Activated CD4-positive, alpha-beta T cell treated with anti-CD3 and anti-CD28 coated beads, Interleukin-2, amount 50 U/mL, for 24 hours (primary cell): ENCODE results near the gene HECTD4.
A peak's percentile ranks its signal among the peaks of the same experiment; 100 is the strongest.
"Not testable (repeated sequence)": the region's sequence is repeated elsewhere in the genome, so short reads cannot be mapped to it uniquely, and the experiment has no call there.

Experiments used
- DNase-seq, 2 donors: peaks; one replicate each; pipeline ENCODE4 v3.0.0-alpha.2; 2020; ENCODE audit warnings: low read depth in 1 of 2, low spot score in 1 of 2

HECTD4 gene

DNA sequence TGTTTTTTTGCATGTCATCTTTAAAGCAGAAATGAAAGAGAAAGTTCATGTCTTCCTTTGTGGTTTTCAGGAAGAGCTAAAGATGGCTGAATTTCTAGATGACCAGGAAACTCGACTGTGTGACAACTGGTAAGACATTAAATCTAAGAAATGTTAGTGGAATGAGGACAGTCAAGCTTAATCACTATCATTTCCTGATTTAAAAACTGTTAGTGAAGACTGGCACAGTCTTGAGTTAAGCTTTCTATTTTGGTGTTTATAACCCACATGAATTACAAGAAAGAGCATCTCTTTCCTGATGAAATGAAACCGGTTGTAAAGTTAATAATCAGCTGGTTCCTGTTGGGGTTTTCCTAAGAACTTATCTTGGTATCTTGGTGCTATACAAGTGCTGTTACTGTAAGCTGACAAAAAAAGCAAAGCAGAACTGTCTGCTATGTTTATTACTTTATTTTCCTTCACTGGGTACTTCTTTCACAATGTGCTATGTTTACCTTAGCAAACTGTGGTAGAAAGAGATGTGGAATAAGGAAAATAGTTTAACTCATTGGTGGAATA is 251.7 kb downstream of the HECTD4 start:
- DNase-seq: no peak

- DNase-seq: no peak
Measured at GRCh38 chr12:112126911-112127310, 255.3 kb downstream of the HECTD4 start.

DNA sequence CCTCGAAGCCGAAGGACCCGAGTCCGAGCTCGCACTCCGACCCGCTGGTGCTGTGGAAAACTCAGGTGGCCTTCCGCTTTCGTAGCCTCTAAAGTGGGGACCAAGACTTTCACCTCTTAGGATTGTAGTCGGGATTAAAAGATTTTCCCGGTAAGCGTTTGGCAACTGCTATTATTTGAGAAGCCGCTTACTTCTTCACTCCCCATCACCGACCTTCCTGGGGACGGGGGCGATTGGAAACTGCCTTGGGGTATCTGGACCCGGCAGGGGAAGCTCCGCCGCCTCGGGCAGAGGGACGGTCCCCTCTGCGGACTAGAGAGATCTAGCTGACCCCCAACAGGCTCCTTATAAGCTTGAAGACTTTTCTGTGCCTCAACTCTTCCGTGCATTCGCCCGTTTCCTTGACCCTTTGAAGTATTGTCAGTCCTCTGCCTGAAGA is 256.2 kb downstream of the HECTD4 start:
- DNase-seq: no peak

DNA sequence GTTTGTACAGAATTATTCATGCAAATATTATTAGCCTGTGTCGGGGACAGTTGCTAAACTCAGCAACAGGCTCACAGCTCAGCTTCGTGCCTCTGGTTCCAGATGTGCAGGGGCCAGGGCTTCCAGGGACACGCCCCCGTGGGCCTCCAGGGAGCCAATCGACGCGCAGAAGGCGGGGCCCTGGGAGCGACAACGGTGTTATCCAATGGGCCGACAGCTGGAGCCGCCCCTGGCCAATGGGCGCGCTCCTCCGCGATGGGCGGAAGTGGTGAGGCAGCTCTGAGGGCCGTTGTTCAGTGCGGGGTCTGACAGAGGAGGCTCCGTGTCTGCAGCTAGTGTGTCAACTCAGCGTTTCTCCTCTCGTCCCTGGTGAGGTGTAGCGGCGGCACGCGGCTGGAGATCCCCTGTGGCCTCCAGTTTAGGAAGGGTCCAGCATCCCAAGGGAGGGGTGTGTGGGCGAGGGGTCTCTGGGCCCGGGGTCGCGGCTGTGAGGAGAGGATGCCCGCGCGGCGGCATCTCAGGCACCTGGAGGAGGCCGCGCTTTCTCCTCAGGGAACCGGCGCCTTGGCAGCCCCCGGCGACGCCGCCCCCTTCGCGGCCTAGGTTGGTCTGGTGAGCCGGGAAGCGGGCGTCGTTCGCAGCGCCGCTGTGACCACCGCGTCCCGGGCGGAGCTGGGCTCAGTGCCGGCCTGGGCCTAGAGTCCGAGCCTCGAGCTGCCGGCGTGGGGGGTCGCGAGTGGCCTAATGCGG is 256.8 kb downstream of the HECTD4 start, which contains the start of gene TRAFD1:
Gene TRAFD1, plus strand, starts transcription at position 311 of the 750 bp plus-strand sequence. CDS start 4,963 bp downstream, outside the sequence.
- peak; percentile 95 to 97 for DNase-seq

DNA sequence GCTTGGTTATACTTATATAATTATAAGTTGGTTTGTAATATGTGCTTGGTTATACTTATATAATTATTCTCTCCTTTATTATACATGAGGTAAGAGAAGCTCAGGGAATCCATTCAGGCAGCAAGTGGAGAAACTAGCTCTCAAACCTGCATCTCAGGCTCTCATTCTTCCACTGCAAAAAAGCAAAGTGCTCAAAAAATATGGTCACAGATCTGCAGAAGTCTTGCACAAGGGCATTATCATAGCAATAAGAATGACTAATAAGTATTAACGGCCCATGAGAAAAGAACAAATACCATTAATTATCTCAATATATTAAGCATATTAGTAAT is 257.3 kb downstream of the HECTD4 start:
- DNase-seq: no peak

GRCh38 chr12:112122823-112123690 is 259.2 kb downstream of the HECTD4 start:
- no peak for DNase-seq

DNA sequence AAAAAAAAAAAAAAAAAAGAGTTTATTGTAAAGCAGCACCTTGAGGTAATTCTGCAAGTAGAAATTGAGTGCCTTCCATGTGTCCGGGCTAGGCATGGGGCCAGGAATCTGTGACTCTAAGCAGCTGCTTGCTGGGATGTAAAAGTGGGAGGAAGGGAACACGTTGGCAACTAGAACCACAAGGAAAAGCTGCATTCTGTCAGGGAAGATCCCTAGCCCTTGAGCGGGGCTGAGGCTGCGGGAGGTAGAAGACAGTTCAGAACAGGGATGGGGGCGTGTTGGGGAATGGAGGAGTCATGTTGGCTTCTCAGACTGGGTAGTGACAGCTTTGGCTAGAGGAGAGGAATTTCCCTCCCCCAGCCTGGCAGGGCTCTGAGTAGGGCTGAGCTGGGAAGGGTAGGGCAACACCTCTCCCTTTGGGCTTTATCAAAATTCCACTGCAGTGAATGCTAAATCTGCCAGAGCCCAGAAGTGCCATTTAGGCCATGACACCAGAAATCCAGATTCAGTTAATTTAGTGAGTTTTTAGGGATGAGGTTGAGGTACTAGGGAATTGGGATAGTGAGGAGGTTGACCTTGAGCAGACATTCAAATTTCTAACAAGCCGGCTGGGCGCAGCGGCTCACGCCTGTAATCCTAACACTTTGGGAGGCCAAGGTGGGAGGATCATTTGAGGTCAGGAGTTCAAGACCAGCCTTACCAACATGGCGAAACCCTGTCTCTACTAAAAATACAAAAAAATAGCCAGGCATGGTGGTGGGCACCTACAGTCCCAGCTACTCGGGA is 260.3 kb downstream of the HECTD4 start:
- no peak for DNase-seq

GRCh38 chr12:112117685-112118084 is 264.5 kb downstream of the HECTD4 start:
- DNase-seq: no peak

GRCh38 chr12:112116232-112117060 is 265.8 kb downstream of the HECTD4 start:
- DNase-seq: no peak

GRCh38 chr12:112115259-112116045 is 266.8 kb downstream of the HECTD4 start:
- DNase-seq: no peak

- DNase-seq: no peak
Measured at GRCh38 chr12:112112409-112113133, 269.7 kb downstream of the HECTD4 start.

DNA sequence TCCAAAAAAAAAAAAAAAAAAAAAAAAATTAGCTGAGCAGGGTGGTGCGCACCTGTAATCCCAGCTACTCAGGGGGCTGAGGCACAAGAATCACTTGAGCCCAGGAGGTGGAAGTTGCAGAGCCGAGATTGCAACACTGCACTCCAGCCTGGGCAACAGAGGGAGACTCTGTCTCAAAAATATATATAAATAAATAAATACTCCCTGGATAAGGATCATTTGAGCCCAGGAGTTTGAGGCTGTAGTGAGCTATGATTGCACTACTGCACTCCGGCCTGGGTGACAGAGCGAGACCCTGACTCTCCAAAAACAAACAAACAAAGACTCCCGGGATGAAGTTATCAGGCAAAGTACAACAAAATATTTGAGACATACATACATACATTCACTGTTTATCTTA is 270.3 kb downstream of the HECTD4 start:
- no peak for DNase-seq

GRCh38 chr12:112110787-112111662 is 271.2 kb downstream of the HECTD4 start:
- not testable (repeated sequence) for DNase-seq
